Activated naive CD8-positive, alpha-beta T cell treated with anti-CD3 and anti-CD28 coated beads, Interleukin-2, amount 50 U/mL, for 16 hours (primary cell): ENCODE data around the gene TSC2.
"Not testable (repeated sequence)": the region's sequence is repeated elsewhere in the genome, so short reads cannot be mapped to it uniquely, and the experiment has no call there.

Experiments used
- DNase-seq: peaks from one replicate; pipeline ENCODE4 v3.0.0-alpha.2; 2020; ENCODE audit warnings: low read depth, low spot score

Gene TSC2

GRCh38 chr16:2030036-2030435, 17.7 kb upstream of the TSC2 start:
- DNase-seq: no peak

DNA sequence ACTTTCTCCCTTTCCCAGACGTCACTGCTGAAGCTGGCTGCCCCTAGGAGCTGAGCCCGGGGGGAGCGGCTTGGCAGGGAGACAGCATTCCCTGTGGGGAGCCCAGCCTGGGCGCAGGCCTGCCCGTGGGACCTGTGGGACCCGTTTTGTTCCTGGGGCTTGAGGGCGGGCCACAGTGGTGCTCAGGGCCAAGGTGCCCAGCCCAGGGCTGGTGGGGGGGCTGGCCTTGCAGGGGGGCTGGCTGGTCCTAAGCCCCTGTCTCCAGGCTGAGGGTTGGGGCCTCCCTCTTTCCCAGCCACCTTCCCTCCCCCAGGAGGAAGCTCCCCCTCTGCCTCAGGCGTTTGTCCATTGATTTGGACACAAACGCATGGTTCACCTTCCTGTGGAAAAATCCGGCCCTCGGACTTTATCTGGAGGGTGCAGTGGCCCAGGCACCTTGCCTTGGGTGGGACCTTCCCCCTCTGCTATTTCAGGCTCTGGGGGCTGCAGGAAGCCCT, 16.7 kb upstream of the TSC2 start:
- DNase-seq: no peak

DNA sequence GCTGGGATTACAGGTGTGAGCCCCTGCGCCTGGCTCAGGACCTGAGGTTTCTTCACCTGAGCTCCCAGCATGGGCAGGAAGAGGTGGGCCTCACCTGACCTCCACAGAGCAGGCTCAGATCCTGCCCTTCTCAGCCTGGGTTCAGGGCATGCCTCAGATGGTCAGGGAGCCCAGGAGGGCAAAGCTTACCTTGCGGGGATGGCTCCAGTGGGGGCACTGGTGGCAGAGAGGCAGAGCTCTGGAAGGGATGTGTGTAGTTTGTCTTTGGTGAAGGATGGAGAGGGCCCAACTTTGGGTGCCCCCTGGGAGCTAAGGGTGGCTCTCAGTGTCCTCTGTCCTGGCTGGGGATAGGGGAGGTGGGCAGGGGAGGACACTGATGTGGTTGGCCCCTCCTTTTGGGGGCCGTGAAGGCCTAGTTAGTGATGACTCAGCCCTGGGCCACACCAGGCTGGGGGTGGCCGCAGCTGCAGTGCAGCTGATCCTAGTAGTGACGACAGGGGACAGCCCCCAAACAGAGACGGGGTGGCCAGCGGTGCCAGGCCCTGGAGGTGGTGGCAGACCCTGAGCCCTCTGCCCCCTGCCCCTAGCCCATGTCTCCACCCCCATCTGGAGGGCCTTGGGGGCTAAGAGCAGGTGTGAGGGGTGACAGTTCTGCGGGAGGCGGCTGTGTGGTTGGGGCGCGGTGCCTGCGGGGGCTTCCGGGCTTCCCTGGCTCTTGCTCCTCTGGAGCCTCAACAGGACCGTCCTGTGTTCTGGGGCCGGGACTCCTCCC, 15.3 kb upstream of the TSC2 start:
- DNase-seq: no peak

DNA sequence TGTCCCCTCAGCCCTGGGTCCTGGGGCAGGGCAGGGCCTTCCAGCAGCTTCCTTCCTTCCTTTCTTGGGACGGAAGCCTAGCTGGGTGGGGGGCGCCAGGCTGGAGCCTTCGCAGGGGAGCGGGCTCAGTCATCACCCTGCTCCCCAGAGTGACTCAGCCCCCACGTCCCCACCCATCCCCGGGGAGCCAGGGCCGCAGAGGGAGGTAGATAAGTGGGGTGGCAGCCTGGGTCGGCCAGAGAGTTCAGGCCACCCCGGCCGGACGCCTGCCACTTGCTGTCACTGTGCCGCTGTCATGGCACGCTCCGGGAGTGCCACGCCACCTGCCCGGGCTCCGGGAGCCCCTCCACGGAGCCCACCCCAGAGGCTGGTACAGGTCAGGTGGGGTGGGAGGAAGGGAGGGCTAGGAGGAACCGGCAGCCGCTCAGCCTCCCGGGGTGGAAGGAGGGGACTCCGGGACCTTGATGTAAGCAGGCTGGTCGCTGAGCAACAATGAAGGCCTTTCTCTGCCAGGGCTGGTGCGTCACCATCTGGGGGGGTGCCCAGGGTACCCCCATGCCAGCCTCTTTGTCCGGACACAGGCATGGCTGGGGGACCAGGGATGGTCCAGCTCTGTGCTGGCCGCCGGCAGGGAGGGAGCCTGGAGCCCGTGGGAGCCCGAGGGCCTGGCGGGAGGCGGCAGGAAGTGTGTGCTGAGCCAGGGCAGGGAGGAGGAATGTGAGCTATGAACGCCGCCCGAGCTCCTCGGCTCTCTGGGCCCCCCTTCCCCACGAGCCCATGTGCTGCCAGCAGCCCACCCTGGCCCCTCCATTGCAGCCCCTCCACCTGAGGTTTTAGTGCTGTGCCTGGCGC, 14.5 kb upstream of the TSC2 start:
- no peak for DNase-seq

- not testable (repeated sequence) for DNase-seq
Observed at GRCh38 chr16:2033909-2034695, 13.7 kb upstream of the TSC2 start.

- DNase-seq: no peak
Observed at GRCh38 chr16:2034696-2035430, 12.9 kb upstream of the TSC2 start.

DNA sequence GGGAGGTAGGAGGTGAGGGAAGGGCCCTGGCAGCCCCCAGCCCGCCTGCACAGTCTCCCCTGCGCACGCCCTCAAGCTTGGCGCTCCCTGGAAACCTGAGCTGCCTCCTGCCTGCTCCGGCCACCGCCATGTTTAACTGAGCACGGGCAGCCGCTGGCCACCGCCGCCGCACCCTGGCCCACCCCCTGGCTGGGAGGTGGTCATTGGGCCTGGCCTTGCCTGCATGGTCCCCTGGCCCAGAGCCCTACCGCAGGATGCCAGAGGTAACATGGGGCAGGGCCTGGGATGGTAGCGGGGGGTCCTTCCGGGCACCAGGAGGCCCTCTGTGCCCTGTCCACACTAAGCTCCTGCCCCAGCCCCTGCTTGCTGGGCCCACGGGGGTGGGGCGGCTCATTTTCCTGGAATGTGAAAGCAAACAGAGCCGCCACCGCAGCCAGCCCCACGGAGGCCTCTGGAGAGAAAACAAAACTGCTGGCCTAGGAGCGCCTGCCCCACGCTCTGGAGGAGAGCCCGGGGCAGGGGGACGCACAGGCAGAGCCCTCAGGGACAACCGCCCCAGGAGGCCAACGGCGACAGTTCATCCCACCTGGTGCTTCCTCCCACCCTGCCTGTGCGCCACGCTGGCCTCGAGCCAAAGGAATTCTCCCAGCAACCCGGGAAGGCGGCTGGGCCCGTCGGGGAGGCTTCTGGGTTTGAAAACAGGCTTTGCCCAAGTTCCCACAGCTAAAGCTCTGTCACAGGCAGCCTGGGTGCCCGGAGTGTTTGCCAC, 12.2 kb upstream of the TSC2 start:
- DNase-seq: no peak

GRCh38 chr16:2036200-2036966, 11.4 kb upstream of the TSC2 start:
- no peak for DNase-seq

- no peak for DNase-seq
Observed at GRCh38 chr16:2037115-2037514, 10.7 kb upstream of the TSC2 start.

- no peak for DNase-seq
Observed at GRCh38 chr16:2037647-2038381, 10.0 kb upstream of the TSC2 start.

- DNase-seq: no peak
Observed at GRCh38 chr16:2038382-2039231, 9.2 kb upstream of the TSC2 start.

GRCh38 chr16:2039274-2040031, 8.3 kb upstream of the TSC2 start:
- no peak for DNase-seq

- DNase-seq: no peak
Observed at GRCh38 chr16:2040041-2040786, 7.6 kb upstream of the TSC2 start.

- DNase-seq: no peak
Observed at GRCh38 chr16:2040787-2041522, 6.8 kb upstream of the TSC2 start.

DNA sequence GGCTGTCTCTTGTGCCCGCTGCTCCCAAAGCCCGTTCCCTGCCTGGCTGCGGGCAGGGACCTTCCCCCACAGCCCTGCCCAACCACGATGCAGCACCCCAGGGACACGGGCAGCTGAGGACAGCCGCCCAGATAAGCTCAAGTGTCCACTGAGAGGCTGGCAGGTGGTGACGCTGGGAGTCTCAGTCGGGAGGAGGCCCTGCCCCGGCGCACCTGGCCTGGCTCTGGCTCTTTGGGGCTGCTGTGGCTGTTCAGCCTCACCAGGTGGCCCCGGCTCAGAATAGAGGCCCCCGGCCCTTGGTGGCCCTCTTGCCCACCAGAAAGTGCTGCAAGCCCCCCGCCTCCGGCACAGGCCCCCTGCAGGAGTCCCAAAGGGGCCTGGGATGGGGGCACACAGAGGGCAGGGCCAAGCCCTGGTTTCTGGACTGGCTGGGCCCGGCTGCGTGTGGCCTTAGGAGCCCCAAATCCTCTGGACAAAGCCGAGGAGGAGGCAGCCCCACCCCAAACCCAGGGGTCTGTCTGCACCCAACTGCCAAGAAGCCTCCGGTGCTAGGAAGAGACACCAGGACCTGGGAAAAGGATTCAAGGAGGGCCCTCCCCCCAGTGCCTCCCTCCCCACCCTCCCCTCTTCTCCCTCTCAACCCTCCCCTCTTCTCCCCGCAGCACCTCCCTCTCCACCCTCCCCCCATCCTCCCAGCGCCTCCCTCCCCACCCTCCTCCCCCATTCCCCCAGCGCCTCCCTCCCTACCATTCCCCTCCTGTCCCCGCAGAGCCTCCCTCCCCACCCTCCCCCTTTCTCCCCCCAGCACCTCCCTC, 5.4 kb upstream of the TSC2 start:
- DNase-seq: no peak
